Loucy (cell line): ENCODE data around the gene TMEM135.

Experiments used
- CTCF ChIP-seq: fragments of 200-600 bp; sonication (generic); conservative IDR thresholded peaks from 2 replicates; pipeline ENCODE4 v1.5.1; 2014; ENCODE audit warnings: mild to moderate bottlenecking, antibody characterized with exemption, low read length
- EZH2phosphoT487 ChIP-seq: fragments of 200-600 bp; IDR thresholded peaks from 2 replicates; pipeline ENCODE4 v1.6.1; 2018; ENCODE audit warnings: antibody characterized with exemption, mild to moderate bottlenecking, moderate library complexity, borderline replicate concordance

GRCh38 chr11:87022254-87022653 lies 15.5 kb upstream of the TMEM135 start:
- TF ChIP-seq CTCF (no peak), EZH2phosphoT487 (no peak)
